GM12878 (cell line): Measurements from ENCODE around the gene DNAJC22. TPM values are rescaled to one million over a fixed set of nuclear protein-coding genes. Genes with fewer than 3 reads are reported as not detected.

ENCODE experiments used
- ATAC-seq: fragments of 200-7000 bp; cut with Tn5 transposase; 3 replicates; pipeline ENCODE4 v1.9.1; 2020; ENCODE audit warnings: mild to moderate bottlenecking, moderate library complexity
- BruUV-seq: library from RNA; stranded (reverse); fragments of 400-500 nt; replicated peaks from 2 replicates; lab custom pipeline; 2021; lab: Mats Ljungman, UMichigan
- CTCF ChIA-PET: fragments of 300-600 bp; sonication (Branson Sonifier 250); formaldehyde crosslinking; extraction: SDS; loops from one replicate; lab custom pipeline; 2021; ENCODE audit warnings: inconsistent platforms; lab: Yijun Ruan, JAX
- POLR2A ChIA-PET: fragments of 350-600 bp; formaldehyde crosslinking; extraction: SDS; loops from one replicate; lab custom pipeline; 2021; ENCODE audit warnings: inconsistent platforms; lab: Charles Lee
- RAD21 ChIA-PET: fragments of 300-600 bp; sonication (Branson Sonifier 250); formaldehyde crosslinking; loops from one replicate; lab custom pipeline; 2023; ENCODE audit warnings: antibody characterized with exemption; ENCODE audit not compliant: unreplicated experiment; lab: Charles Lee
- SMC1A ChIA-PET: fragments of 300-600 bp; sonication (Branson Sonifier 250); formaldehyde crosslinking; loops from one replicate; lab custom pipeline; 2023; ENCODE audit not compliant: unreplicated experiment, uncharacterized antibody; lab: Charles Lee
- DNase-seq: peaks from one replicate; pipeline ENCODE4 v3.0.0-alpha.2; 2011; ENCODE audit warnings: low read depth, low spot score
- FAIRE-seq: peaks from 3 replicates; lab custom pipeline; 2011; peaks lifted over from hg19 to GRCh38; lab: Jason Lieb, UNC
- H2AFZ ChIP-seq: 2 replicates; pipeline ENCODE4 v1.6.0; 2011; ENCODE audit warnings: low read depth, low read length, control low read depth; ENCODE audit not compliant: control insufficient read depth
- H3K27ac ChIP-seq: 2 replicates; pipeline ENCODE4 v1.5.1; 2011; ENCODE audit warnings: control low read depth; ENCODE audit not compliant: control insufficient read depth, insufficient read depth
- H3K27me3 ChIP-seq, 2 experiments: replicated peaks in 1 of 2; 2 replicates each; pipeline versions ENCODE4 v1.6.0 to v1.6.1; 2011; ENCODE audit warnings: low read length in 1 of 2; ENCODE audit not compliant: control insufficient read depth in 2 of 2, insufficient read depth in 2 of 2
- H3K36me3 ChIP-seq, 2 experiments: 2 replicates each; pipeline ENCODE4 v1.5.1; 2011; ENCODE audit warnings: low read length in 1 of 2; ENCODE audit not compliant: control insufficient read depth in 2 of 2, insufficient read depth in 2 of 2
- H3K4me1 ChIP-seq: 2 replicates; pipeline ENCODE4 v1.6.1; 2011; ENCODE audit warnings: mild to moderate bottlenecking, low read length, moderate library complexity, mixed read lengths; ENCODE audit not compliant: control insufficient read depth, insufficient read depth
- H3K4me2 ChIP-seq: 2 replicates; pipeline ENCODE4 v1.6.0; 2011; ENCODE audit warnings: control low read depth; ENCODE audit not compliant: control insufficient read depth, insufficient read depth
- H3K4me3 ChIP-seq: fragments of 200-600 bp; sonication (generic); 2 replicates; pipeline ENCODE4 v1.5.1; 2016
- H3K79me2 ChIP-seq: 2 replicates; pipeline ENCODE4 v1.6.0; 2011; ENCODE audit warnings: low read length; ENCODE audit not compliant: control insufficient read depth, insufficient read depth
- H3K9ac ChIP-seq: 2 replicates; pipeline ENCODE4 v1.8.0; 2011; ENCODE audit warnings: low read length, control low read depth, mixed read lengths; ENCODE audit not compliant: control insufficient read depth, insufficient read depth
- H3K9me3 ChIP-seq: replicated peaks from 3 replicates; pipeline ENCODE4 v1.5.1; 2011; ENCODE audit warnings: mild to moderate bottlenecking, low read length; ENCODE audit not compliant: control insufficient read depth, insufficient read depth
- H4K20me1 ChIP-seq: 2 replicates; pipeline ENCODE4 v1.6.0; 2011; ENCODE audit not compliant: control insufficient read depth, insufficient read depth
- ASH2L ChIP-seq: fragments of 300-600, 200-600 bp; sonication (generic); IDR thresholded peaks from 2 replicates; pipeline ENCODE4 v1.6.1; 2017; ENCODE audit warnings: low read depth, mild to moderate bottlenecking, borderline replicate concordance
- BCL3 ChIP-seq: IDR thresholded peaks from 2 replicates; pipeline ENCODE4 v1.6.1; 2011; ENCODE audit warnings: borderline replicate concordance, low read depth, mild to moderate bottlenecking, moderate library complexity, low read length; ENCODE audit not compliant: insufficient read depth, poor library complexity, severe bottlenecking
- BHLHE40 ChIP-seq, 2 experiments: fragments of 450-650 bp in 1 of 2; IDR thresholded peaks; 2 replicates each; pipeline ENCODE4 v1.6.1; 2011 to 2017; ENCODE audit warnings: low read depth in 2 of 2, borderline replicate concordance in 1 of 2, improper control_type of control experiment in 1 of 2, low read length in 1 of 2, mild to moderate bottlenecking in 1 of 2
- E4F1 ChIP-seq: fragments of 450-650 bp; IDR thresholded peaks from 2 replicates; pipeline ENCODE4 v1.6.1; 2018; ENCODE audit warnings: borderline replicate concordance, mild to moderate bottlenecking; ENCODE audit not compliant: partially characterized antibody
- ESRRA ChIP-seq: IDR thresholded peaks from 2 replicates; pipeline ENCODE4 v1.6.1; 2012; ENCODE audit warnings: mild to moderate bottlenecking, low read length, improper control_type of control experiment
- ETV6 ChIP-seq, 2 experiments: fragments of 450-650 bp in 1 of 2; IDR thresholded peaks in 1 of 2; conservative IDR thresholded peaks in 1 of 2; 2 replicates each; pipeline ENCODE4 v1.6.1; 2014; ENCODE audit warnings: antibody characterized with exemption in 1 of 2, borderline replicate concordance in 1 of 2, low read depth in 1 of 2, mild to moderate bottlenecking in 1 of 2, moderate library complexity in 1 of 2
- FOXK2 ChIP-seq: fragments of 450-650 bp; IDR thresholded peaks from 2 replicates; pipeline ENCODE4 v1.6.1; 2017; ENCODE audit warnings: mild to moderate bottlenecking, moderate library complexity
- FOXM1 ChIP-seq: IDR thresholded peaks from 2 replicates; pipeline ENCODE4 v1.6.1; 2012; ENCODE audit warnings: low read depth, mild to moderate bottlenecking, inconsistent platforms, low read length, moderate library complexity
- GABPA ChIP-seq: IDR thresholded peaks from 2 replicates; pipeline ENCODE4 v1.6.1; 2014; ENCODE audit warnings: antibody characterized with exemption, low read depth, mild to moderate bottlenecking, inconsistent platforms
- MEF2B ChIP-seq: fragments of 450-650 bp; IDR thresholded peaks from 2 replicates; pipeline ENCODE4 v1.6.1; 2018; ENCODE audit warnings: mild to moderate bottlenecking, moderate library complexity; ENCODE audit not compliant: partially characterized antibody, poor library complexity, severe bottlenecking
- MYC ChIP-seq: IDR thresholded peaks from 2 replicates; pipeline ENCODE4 v1.6.1; 2011; ENCODE audit warnings: mild to moderate bottlenecking, low read length, moderate library complexity, inconsistent platforms; ENCODE audit not compliant: insufficient read depth, insufficient replicate concordance, insufficient read length, severe bottlenecking
- PML ChIP-seq: IDR thresholded peaks from 2 replicates; pipeline ENCODE4 v1.6.1; 2012; ENCODE audit warnings: low read length, inconsistent platforms
- RAD51 ChIP-seq: fragments of 450-650 bp; IDR thresholded peaks from 2 replicates; pipeline ENCODE4 v1.6.1; 2016; ENCODE audit warnings: moderate library complexity, mild to moderate bottlenecking, inconsistent platforms
- SMAD5 ChIP-seq: IDR thresholded peaks from 2 replicates; pipeline ENCODE4 v1.6.1; 2016; ENCODE audit warnings: antibody characterized with exemption, low read depth
- TCF7 ChIP-seq: IDR thresholded peaks from 2 replicates; pipeline ENCODE4 v1.6.1; 2014; ENCODE audit warnings: antibody characterized with exemption, borderline replicate concordance
- ZNF217 ChIP-seq: fragments of 450-650 bp; IDR thresholded peaks from 2 replicates; pipeline ENCODE4 v1.6.1; 2017; ENCODE audit warnings: antibody characterized with exemption, mild to moderate bottlenecking
- ZNF24 ChIP-seq: fragments of 450-650 bp; IDR thresholded peaks from 2 replicates; pipeline ENCODE4 v1.6.1; 2017; ENCODE audit warnings: antibody characterized with exemption, mild to moderate bottlenecking
- ZNF384 ChIP-seq: IDR thresholded peaks from 2 replicates; pipeline ENCODE4 v1.6.1; 2012; ENCODE audit warnings: low read depth, mild to moderate bottlenecking, low read length, improper control_type of control experiment, borderline replicate concordance
- WGBS: methylation state at CpG from one replicate; pipeline ENCODE4 v1.1.6; 2016; ENCODE audit warnings: low lambda C conversion rate; ENCODE audit not compliant: insufficient replicate concordance, insufficient coverage; ENCODE audit errors: missing lambda C conversion rate; 5-methylcytosine and 5-hydroxymethylcytosine counted together
- in situ Hi-C: fragments of 300-500 bp; cut with MboI; formaldehyde crosslinking; loops from 9 replicates; pipeline ENCODE4 v1.14.3; 2018; ENCODE audit warnings: mixed read lengths
- intact Hi-C: fragments of 100-400 bp; cut with micrococcal nuclease; formaldehyde crosslinking; loops from one replicate; pipeline ENCODE4 v1.14.2; 2022; ENCODE audit not compliant: unreplicated experiment
- polyA plus RNA-seq, 11 experiments: library from polyadenylated mRNA; depleted of rRNA in 4 of 11; unstranded in 6 of 11; stranded (reverse) in 5 of 11; fragments of >200 nt; fragmentation: Nextera tagmentation in 4 of 11; fragmentation: Illumina TruSeq in 1 of 11; extraction: Ambion mirVana in 4 of 11; extraction: Trizol in 1 of 11; gene quantifications; 1 replicate in 1 of 11; 2 replicates in 10 of 11; pipeline versions ENCODE4 v1.2.1 to v1.2.3, GENCODE V29; 2011 to 2016; ENCODE audit warnings: inconsistent platforms in 2 of 11, missing spikeins in 2 of 11, low read depth in 1 of 11
- total RNA-seq, 4 experiments: library from RNA; depleted of rRNA in 3 of 4; stranded (reverse); fragments of >200 nt in 3 of 4; fragmentation: Illumina TruSeq in 1 of 4; extraction: Trizol in 1 of 4; gene quantifications; 2 replicates each; pipeline versions ENCODE4 v1.2.1 to v1.2.3, GENCODE V29; 2013 to 2021

The DNAJC22 gene
- total and polyA plus RNA-seq, 10 of the 15 experiments (the other 5 are each of a cell fraction or from before 2014, with no cell fraction given) = 0.06 to 0.61 (median 0.13) TPM; not detected in 3

- peak overlapping the region; percentile 97 for H3K9ac ChIP-seq
- peak overlapping the region; percentile 89 for H3K4me3 ChIP-seq
- peak overlapping the region; percentile 97 for H3K27ac ChIP-seq
- no peaks in the 10 kb centered on the region for H3K27me3 ChIP-seq
- peaks cover 16% of the 10 kb centered on the region for H3K4me1 ChIP-seq
- intact Hi-C loops (loop anchor here (1.0 to 5.0 kb wide), 2 partner anchors 58 to 338 kb away; partner anchors contain the start of gene FMNL3), in situ Hi-C loops (no loop called here)
- no peaks in the 10 kb centered on the region for H3K9me3 ChIP-seq
- FAIRE-seq (peak; percentile 94), ATAC-seq (peak; percentile 59), DNase-seq (peak; percentile 79)
- ChIA-PET SMC1A (interaction anchor here (0.6 to 25.7 kb wide), 10 partner anchors 8 to 144 kb away, joined by 4 to 740 read pairs (median 7); no protein-coding TSS in a partner anchor), CTCF (interaction anchor here (1.2 to 18.7 kb wide), 8 partner anchors 11 to 282 kb away, joined by 3 to 712 read pairs (median 4); no protein-coding TSS in a partner anchor), POLR2A (interaction anchor here (0.5 to 2.3 kb wide), 13 partner anchors 12 to 334 kb away, joined by 3 to 8 read pairs (median 5); partner anchors contain the start of gene TROAP), RAD21 (interaction anchor here (0.6 to 5.5 kb wide), 6 partner anchors 11 to 399 kb away, joined by 3 to 33 read pairs (median 8); no protein-coding TSS in a partner anchor)
- peak overlapping the region; percentile 97 for H3K4me2 ChIP-seq
- H3K36me3 ChIP-seq = peaks cover 0 to 5% of the 10 kb centered on the region in 2 experiments; a peak in 2 of 4 replicates
- WGBS = under 1% methylated on average over 6 of the region's 6 CpGs
- H4K20me1 ChIP-seq = no peaks in the 10 kb centered on the region
- peaks cover 85% of the 10 kb centered on the region for H3K79me2 ChIP-seq
- H2AFZ ChIP-seq = peak overlapping the region; percentile 3; the same call in 1 of the 2 replicates
- no TSS peak for BruUV-seq
- TF ChIP-seq SMAD5 (no peak), PML (no peak), MEF2B (peak; percentile 63), BCL3 (no peak), ESRRA (no peak), GABPA (no peak), ZNF217 (no peak), ZNF24 (no peak), MYC (no peak), BHLHE40 (IDR thresholded peaks at IDR 0.05; ENCODE audit: borderline replicate concordance in 1 of 2, low read depth in 2 of 2, low read length in 1 of 2) (peak; percentile 17; a peak in 1 of 4 replicates), TCF7 (peak; percentile 20; the same call in 1 of the 2 replicates), ETV6 (conservative IDR thresholded peaks at IDR 0.05 in 1 of 2, IDR thresholded peaks at IDR 0.05 in 1 of 2; ENCODE audit: borderline replicate concordance in 1 of 2, low read depth in 1 of 2) (no peak), RAD51 (peak; percentile 8; the same call in 1 of the 2 replicates), ASH2L (no peak), FOXM1 (no peak), FOXK2 (no peak), ZNF384 (no peak), E4F1 (no peak)
Observed at GRCh38 chr12:49369411-49370145, 22.9 kb downstream of the DNAJC22 start.
